Aorta (tissue), 5 donors: ENCODE data around the gene CRYGN. TPM values are rescaled to one million over a fixed set of nuclear protein-coding genes. Genes with fewer than 3 reads are reported as not detected.

Source experiments
- ATAC-seq: fragments of 200-7000 bp; cut with Tn5 transposase; one replicate; pipeline ENCODE4 v1.9.1; 2022; ENCODE audit warnings: moderate library complexity; ENCODE audit not compliant: low FRiP score
- DNase-seq, 2 donors: peaks; one replicate each; pipeline ENCODE4 v3.0.0-alpha.2; 2020
- H3K27ac ChIP-seq, 2 donors: one replicate each; pipeline ENCODE4 v1.5.1; 2013; ENCODE audit warnings: low read length in 2 of 2, mild to moderate bottlenecking in 2 of 2, moderate library complexity in 2 of 2, control low read depth in 1 of 2, inconsistent platforms in 1 of 2, low read depth in 1 of 2
- H3K27me3 ChIP-seq, 2 donors: one replicate each; pipeline ENCODE4 v1.6.1; 2013; ENCODE audit warnings: control low read depth in 1 of 2, low read length in 1 of 2, mild to moderate bottlenecking in 1 of 2, moderate library complexity in 1 of 2; ENCODE audit not compliant: insufficient read depth in 2 of 2, control insufficient read depth in 1 of 2
- H3K36me3 ChIP-seq, 2 donors: one replicate each; pipeline ENCODE4 v1.6.1; 2013; ENCODE audit warnings: control low read depth in 1 of 2, low read length in 1 of 2, mild to moderate bottlenecking in 1 of 2; ENCODE audit not compliant: insufficient read depth in 2 of 2, control insufficient read depth in 1 of 2
- H3K4me1 ChIP-seq, 2 donors: one replicate each; pipeline ENCODE4 v1.6.1; 2013; ENCODE audit warnings: low read length in 2 of 2, control low read depth in 1 of 2, mild to moderate bottlenecking in 1 of 2, moderate library complexity in 1 of 2; ENCODE audit not compliant: insufficient read depth in 2 of 2, control insufficient read depth in 1 of 2
- H3K4me3 ChIP-seq, 2 donors: one replicate each; pipeline ENCODE4 v1.5.1; 2013; ENCODE audit warnings: low read length in 2 of 2, control low read depth in 1 of 2, mild to moderate bottlenecking in 1 of 2
- H3K9me3 ChIP-seq: one replicate; pipeline ENCODE4 v1.6.1; 2013; ENCODE audit warnings: mild to moderate bottlenecking, low read length; ENCODE audit not compliant: control insufficient read depth
- WGBS, 2 donors: extraction: QIAGEN DNeasy Blood & Tissue Kit; methylation state at CpG; one replicate each; pipeline ENCODE4 v1.1.7; 2013; 5-methylcytosine and 5-hydroxymethylcytosine counted together
- intact Hi-C, 2 donors: fragments of 100-400 bp; cut with DNase I; formaldehyde crosslinking; loops; one replicate each; pipeline versions ENCODE4 v1.14.2 to v1.15.0; 2022
- polyA plus RNA-seq, 2 donors: library from polyadenylated mRNA; stranded (reverse); fragments of 200-250 nt; gene quantifications; one replicate each; pipeline ENCODE4 v1.2.3, GENCODE V29; 2013
- total RNA-seq, 2 donors: library from RNA; stranded (reverse); fragmentation: NEBNext Ultra II Directional; extraction: Animal tissue kit (Norgen Biotek cat#: 25700); gene quantifications; one replicate each; pipeline ENCODE4 v1.2.1, GENCODE V29; 2021
- donor health status: healthy with polysubstance abuse.
- donor health status: Bipolar disorder and iron deficiency.
- donor health status: DM: no; HTN: no; CAD: no.
- donor health status: DM: no; HTN: no; CAD: no.
- donor health status: DM: yes; HTN: yes; CAD: no.

The CRYGN gene
- total and polyA plus RNA-seq, 4 donors, result 0.56 to 1.7 (median 1.1) TPM

GRCh38 chr7:151431768-151432311, 8.1 kb downstream of the CRYGN start:
- H3K9me3 ChIP-seq, result no peaks in the 10 kb centered on the region
- intact Hi-C loops, result no loop called here
- peak in 1 of 2 donors; percentile 70 for DNase-seq
- H3K4me3 ChIP-seq, result no peak overlapping the region
- WGBS, 2 donors, result 97% methylated on average over 25 of the region's 25 CpGs
- no peaks in the 10 kb centered on the region for H3K27me3 ChIP-seq
- ATAC-seq, result no peak
- H3K4me1 ChIP-seq, result no peaks in the 10 kb centered on the region
- no peak overlapping the region for H3K27ac ChIP-seq
- no peaks in the 10 kb centered on the region for H3K36me3 ChIP-seq

GRCh38 chr7:151431281-151431767, 8.6 kb downstream of the CRYGN start:
- no peak overlapping the region for H3K4me3 ChIP-seq
- ATAC-seq, result no peak
- H3K36me3 ChIP-seq, result no peaks in the 10 kb centered on the region
- WGBS, 2 donors, result 95 to 96% methylated on average over 13 of the region's 13 CpGs
- H3K27ac ChIP-seq, result no peak overlapping the region
- DNase-seq, result no peak
- H3K27me3 ChIP-seq, result no peaks in the 10 kb centered on the region
- intact Hi-C loops, result no loop called here
- H3K9me3 ChIP-seq, result no peaks in the 10 kb centered on the region
- no peaks in the 10 kb centered on the region for H3K4me1 ChIP-seq

GRCh38 chr7:151430391-151431205, 9.3 kb downstream of the CRYGN start:
- no peaks in the 10 kb centered on the region for H3K36me3 ChIP-seq
- no peak overlapping the region for H3K27ac ChIP-seq
- no peak for DNase-seq
- H3K4me1 ChIP-seq, result no peaks in the 10 kb centered on the region
- H3K27me3 ChIP-seq, result no peaks in the 10 kb centered on the region
- H3K9me3 ChIP-seq, result no peaks in the 10 kb centered on the region
- 94 to 95% methylated on average over 16 of the region's 16 CpGs for WGBS, 2 donors
- ATAC-seq, result no peak
- intact Hi-C loops, result no loop called here
- no peak overlapping the region for H3K4me3 ChIP-seq

- no peaks in the 10 kb centered on the region for H3K36me3 ChIP-seq
- H3K27me3 ChIP-seq, result no peaks in the 10 kb centered on the region
- DNase-seq, result peak in 1 of 2 donors; percentile 76
- intact Hi-C loops, result no loop called here
- H3K4me1 ChIP-seq, result no peaks in the 10 kb centered on the region
- no peak overlapping the region for H3K4me3 ChIP-seq
- no peak for ATAC-seq
- 36 to 45% methylated on average over 10 of the region's 10 CpGs for WGBS, 2 donors
- H3K9me3 ChIP-seq, result no peaks in the 10 kb centered on the region
- H3K27ac ChIP-seq, result no peak overlapping the region
Measured at GRCh38 chr7:151429560-151430331, 10.2 kb downstream of the CRYGN start.

GRCh38 chr7:151429237-151429559, 10.7 kb downstream of the CRYGN start:
- 94 to 96% methylated on average over 5 of the region's 5 CpGs for whole genome bisulfite sequencing, 2 donors
- H3K27me3 ChIP-seq, result no peaks in the 10 kb centered on the region

GRCh38 chr7:151428378-151429236, 11.3 kb downstream of the CRYGN start:
- Histone ChIP-seq H3K4me3 (no peak overlapping the region), H3K27ac (no peak overlapping the region), H3K4me1 (no peaks in the 10 kb centered on the region), H3K27me3 (no peaks in the 10 kb centered on the region), H3K9me3 (no peaks in the 10 kb centered on the region), H3K36me3 (no peaks in the 10 kb centered on the region)
- DNase-seq (peak in 1 of 2 donors; percentile 52), ATAC-seq (no peak)
- intact Hi-C loops, result no loop called here
- WGBS, 2 donors, result 30 to 38% methylated on average over 13 of the region's 13 CpGs

More at GRCh38 chr7:151429237-151429559, 10.7 kb downstream of the CRYGN start:
- DNase-seq, result no peak
- no peaks in the 10 kb centered on the region for H3K4me1 ChIP-seq
- H3K4me3 ChIP-seq, result no peak overlapping the region
- H3K9me3 ChIP-seq, result no peaks in the 10 kb centered on the region
- ATAC-seq, result no peak
- no peaks in the 10 kb centered on the region for H3K36me3 ChIP-seq
- intact Hi-C loops, result no loop called here
- no peak overlapping the region for H3K27ac ChIP-seq

GRCh38 chr7:151427705-151428377, 12.1 kb downstream of the CRYGN start:
- H3K4me3 ChIP-seq, result no peak overlapping the region
- DNase-seq (peak in 1 of 2 donors; percentile 70), ATAC-seq (no peak)
- intact Hi-C loops, result no loop called here
- no peaks in the 10 kb centered on the region for H3K4me1 ChIP-seq
- H3K9me3 ChIP-seq, result no peaks in the 10 kb centered on the region
- no peak overlapping the region for H3K27ac ChIP-seq
- no peaks in the 10 kb centered on the region for H3K36me3 ChIP-seq
- 68 to 75% methylated on average over 10 of the region's 10 CpGs for WGBS, 2 donors
- no peaks in the 10 kb centered on the region for H3K27me3 ChIP-seq
